SK-N-SH treated with all-trans-retinoic acid at 6 μM for 48 hours (cell line): Measurements from ENCODE around the gene COX6B1.

ENCODE experiments used
- ATAC-seq: fragments of 200-7000 bp; cut with Tn5 transposase; 3 replicates; pipeline ENCODE4 v1.9.1; 2020; ENCODE audit warnings: mild to moderate bottlenecking, moderate library complexity
- ARNTL ChIP-seq: fragments of 450-650 bp; formaldehyde crosslinking; IDR thresholded peaks from 2 replicates; pipeline ENCODE4 v1.5.0; 2020; ENCODE audit warnings: low read depth, mild to moderate bottlenecking, moderate library complexity, borderline replicate concordance
- BACH2 ChIP-seq: fragments of 250-450 bp; sonication (Bioruptor Pico); IDR thresholded peaks from 2 replicates; pipeline ENCODE4 v1.9.0; 2021; ENCODE audit warnings: mild to moderate bottlenecking, borderline replicate concordance
- CSDC2 ChIP-seq: fragments of 250-450 bp; sonication (Bioruptor Pico); IDR thresholded peaks from 2 replicates; pipeline ENCODE4 v1.5.0; 2020; ENCODE audit warnings: mild to moderate bottlenecking, moderate library complexity
- CSRNP3 ChIP-seq: fragments of 250-450 bp; sonication (Bioruptor Pico); IDR thresholded peaks from 2 replicates; pipeline ENCODE4 v1.5.1; 2021; ENCODE audit warnings: mild to moderate bottlenecking, moderate library complexity
- ESRRG ChIP-seq: fragments of 250-450 bp; sonication (Bioruptor Pico); IDR thresholded peaks from 2 replicates; pipeline ENCODE4 v1.6.1; 2021; ENCODE audit warnings: mild to moderate bottlenecking
- GLIS3 ChIP-seq: fragments of 250-450 bp; sonication (Bioruptor Pico); IDR thresholded peaks from 2 replicates; pipeline ENCODE4 v1.5.0; 2020; ENCODE audit warnings: mild to moderate bottlenecking, moderate library complexity
- ISL1 ChIP-seq: fragments of 250-450 bp; sonication (Bioruptor Pico); IDR thresholded peaks from 2 replicates; pipeline ENCODE4 v2.1.2; 2022; ENCODE audit warnings: mild to moderate bottlenecking, moderate library complexity
- OSR1 ChIP-seq: fragments of 250-450 bp; sonication (Bioruptor Pico); IDR thresholded peaks from 2 replicates; pipeline ENCODE4 v1.8.0; 2022; ENCODE audit warnings: moderate library complexity, mild to moderate bottlenecking, inconsistent platforms
- PPARA ChIP-seq: fragments of 250-450 bp; sonication (Bioruptor Pico); IDR thresholded peaks from 2 replicates; pipeline ENCODE4 v1.5.0; 2020; ENCODE audit warnings: mild to moderate bottlenecking, borderline replicate concordance
- SNAI2 ChIP-seq: fragments of 250-450 bp; sonication (Bioruptor Pico); IDR thresholded peaks from 2 replicates; pipeline ENCODE4 v1.5.0; 2020; ENCODE audit warnings: mild to moderate bottlenecking, moderate library complexity
- TCF4 ChIP-seq: fragments of 250-450 bp; sonication (Bioruptor Pico); IDR thresholded peaks from 2 replicates; pipeline ENCODE4 v1.8.0; 2021; ENCODE audit warnings: mild to moderate bottlenecking, moderate library complexity, borderline replicate concordance
- ZC3H10 ChIP-seq: fragments of 250-450 bp; sonication (Bioruptor Pico); IDR thresholded peaks from 2 replicates; pipeline ENCODE4 v1.5.1; 2021; ENCODE audit warnings: mild to moderate bottlenecking, moderate library complexity
- ZFP3 ChIP-seq: fragments of 250-450 bp; sonication (Bioruptor Pico); IDR thresholded peaks from 2 replicates; pipeline ENCODE4 v1.5.0; 2020; ENCODE audit warnings: mild to moderate bottlenecking, moderate library complexity
- ZNF565 ChIP-seq: fragments of 450-650 bp; formaldehyde crosslinking; conservative IDR thresholded peaks from 2 replicates; pipeline ENCODE4 v1.5.0; 2020; ENCODE audit warnings: low read depth, mild to moderate bottlenecking, moderate library complexity
- ZNF70 ChIP-seq: fragments of 450-650 bp; formaldehyde crosslinking; IDR thresholded peaks from 2 replicates; pipeline ENCODE4 v1.5.0; 2020; ENCODE audit warnings: mild to moderate bottlenecking, moderate library complexity
- ZNF8 ChIP-seq: fragments of 450-650 bp; formaldehyde crosslinking; IDR thresholded peaks from 2 replicates; pipeline ENCODE4 v1.5.0; 2020; ENCODE audit warnings: mild to moderate bottlenecking, moderate library complexity
- TF ChIP-seq, protein P1 (sequence below): fragments of 250-450 bp; sonication (Bioruptor Pico); IDR thresholded peaks from 2 replicates; pipeline ENCODE4 v1.5.0; 2020; ENCODE audit warnings: mild to moderate bottlenecking, moderate library complexity
- TF ChIP-seq, protein P2 (sequence below): fragments of 250-450 bp; sonication (Bioruptor Pico); IDR thresholded peaks from 2 replicates; pipeline ENCODE4 v1.5.1; 2020; ENCODE audit warnings: low read depth, mild to moderate bottlenecking, moderate library complexity
- TF ChIP-seq, protein P3 (sequence below): fragments of 250-450 bp; sonication (Bioruptor Pico); IDR thresholded peaks from 2 replicates; pipeline ENCODE4 v1.8.0; 2021; ENCODE audit warnings: low read depth, mild to moderate bottlenecking, moderate library complexity, borderline replicate concordance

The COX6B1 gene

GRCh38 chr19:35620001-35620400 lies 28.1 kb upstream of the COX6B1 start:
- TF ChIP-seq CSRNP3 (CRISPR knock-in tag) (no peak), ZC3H10 (CRISPR knock-in tag) (no peak), ZFP3 (no peak), SNAI2 (CRISPR knock-in tag) (no peak), CSDC2 (CRISPR knock-in tag) (no peak), ARNTL (CRISPR knock-in tag) (no peak), OSR1 (CRISPR knock-in tag) (no peak), PPARA (CRISPR knock-in tag) (no peak), ZNF70 (CRISPR knock-in tag) (no peak)
- ATAC-seq = no peak

- TF ChIP-seq GLIS3 (CRISPR knock-in tag) = no peak
- TF ChIP-seq ZC3H10 (CRISPR knock-in tag) = no peak
- TF ChIP-seq, protein P1, sequence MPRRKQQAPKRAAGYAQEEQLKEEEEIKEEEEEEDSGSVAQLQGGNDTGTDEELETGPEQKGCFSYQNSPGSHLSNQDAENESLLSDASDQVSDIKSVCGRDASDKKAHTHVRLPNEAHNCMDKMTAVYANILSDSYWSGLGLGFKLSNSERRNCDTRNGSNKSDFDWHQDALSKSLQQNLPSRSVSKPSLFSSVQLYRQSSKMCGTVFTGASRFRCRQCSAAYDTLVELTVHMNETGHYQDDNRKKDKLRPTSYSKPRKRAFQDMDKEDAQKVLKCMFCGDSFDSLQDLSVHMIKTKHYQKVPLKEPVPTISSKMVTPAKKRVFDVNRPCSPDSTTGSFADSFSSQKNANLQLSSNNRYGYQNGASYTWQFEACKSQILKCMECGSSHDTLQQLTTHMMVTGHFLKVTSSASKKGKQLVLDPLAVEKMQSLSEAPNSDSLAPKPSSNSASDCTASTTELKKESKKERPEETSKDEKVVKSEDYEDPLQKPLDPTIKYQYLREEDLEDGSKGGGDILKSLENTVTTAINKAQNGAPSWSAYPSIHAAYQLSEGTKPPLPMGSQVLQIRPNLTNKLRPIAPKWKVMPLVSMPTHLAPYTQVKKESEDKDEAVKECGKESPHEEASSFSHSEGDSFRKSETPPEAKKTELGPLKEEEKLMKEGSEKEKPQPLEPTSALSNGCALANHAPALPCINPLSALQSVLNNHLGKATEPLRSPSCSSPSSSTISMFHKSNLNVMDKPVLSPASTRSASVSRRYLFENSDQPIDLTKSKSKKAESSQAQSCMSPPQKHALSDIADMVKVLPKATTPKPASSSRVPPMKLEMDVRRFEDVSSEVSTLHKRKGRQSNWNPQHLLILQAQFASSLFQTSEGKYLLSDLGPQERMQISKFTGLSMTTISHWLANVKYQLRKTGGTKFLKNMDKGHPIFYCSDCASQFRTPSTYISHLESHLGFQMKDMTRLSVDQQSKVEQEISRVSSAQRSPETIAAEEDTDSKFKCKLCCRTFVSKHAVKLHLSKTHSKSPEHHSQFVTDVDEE (CRISPR knock-in tag) = no peak
- TF ChIP-seq SNAI2 (CRISPR knock-in tag) = no peak
- TF ChIP-seq, protein P2, sequence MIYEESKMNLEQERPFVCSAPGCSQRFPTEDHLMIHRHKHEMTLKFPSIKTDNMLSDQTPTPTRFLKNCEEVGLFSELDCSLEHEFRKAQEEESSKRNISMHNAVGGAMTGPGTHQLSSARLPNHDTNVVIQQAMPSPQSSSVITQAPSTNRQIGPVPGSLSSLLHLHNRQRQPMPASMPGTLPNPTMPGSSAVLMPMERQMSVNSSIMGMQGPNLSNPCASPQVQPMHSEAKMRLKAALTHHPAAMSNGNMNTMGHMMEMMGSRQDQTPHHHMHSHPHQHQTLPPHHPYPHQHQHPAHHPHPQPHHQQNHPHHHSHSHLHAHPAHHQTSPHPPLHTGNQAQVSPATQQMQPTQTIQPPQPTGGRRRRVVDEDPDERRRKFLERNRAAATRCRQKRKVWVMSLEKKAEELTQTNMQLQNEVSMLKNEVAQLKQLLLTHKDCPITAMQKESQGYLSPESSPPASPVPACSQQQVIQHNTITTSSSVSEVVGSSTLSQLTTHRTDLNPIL (CRISPR knock-in tag) = no peak
- TF ChIP-seq ARNTL (CRISPR knock-in tag) = no peak
- TF ChIP-seq ZNF565 (CRISPR knock-in tag) = no peak
- no peak for TF ChIP-seq ZNF8 (CRISPR knock-in tag)
- no peak for TF ChIP-seq ISL1 (CRISPR knock-in tag)
- no peak for TF ChIP-seq ZNF70 (CRISPR knock-in tag)
- no peak for TF ChIP-seq CSRNP3 (CRISPR knock-in tag)
- no peak for TF ChIP-seq OSR1 (CRISPR knock-in tag)
- ATAC-seq = no peak
Measured at GRCh38 chr19:35621708-35622107, 26.4 kb upstream of the COX6B1 start.

- no peak for ATAC-seq
- TF ChIP-seq, protein P3, sequence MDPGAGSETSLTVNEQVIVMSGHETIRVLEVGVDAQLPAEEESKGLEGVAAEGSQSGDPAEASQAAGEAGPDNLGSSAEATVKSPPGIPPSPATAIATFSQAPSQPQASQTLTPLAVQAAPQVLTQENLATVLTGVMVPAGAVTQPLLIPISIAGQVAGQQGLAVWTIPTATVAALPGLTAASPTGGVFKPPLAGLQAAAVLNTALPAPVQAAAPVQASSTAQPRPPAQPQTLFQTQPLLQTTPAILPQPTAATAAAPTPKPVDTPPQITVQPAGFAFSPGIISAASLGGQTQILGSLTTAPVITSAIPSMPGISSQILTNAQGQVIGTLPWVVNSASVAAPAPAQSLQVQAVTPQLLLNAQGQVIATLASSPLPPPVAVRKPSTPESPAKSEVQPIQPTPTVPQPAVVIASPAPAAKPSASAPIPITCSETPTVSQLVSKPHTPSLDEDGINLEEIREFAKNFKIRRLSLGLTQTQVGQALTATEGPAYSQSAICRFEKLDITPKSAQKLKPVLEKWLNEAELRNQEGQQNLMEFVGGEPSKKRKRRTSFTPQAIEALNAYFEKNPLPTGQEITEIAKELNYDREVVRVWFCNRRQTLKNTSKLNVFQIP = no peak
- no peak for TF ChIP-seq SNAI2 (CRISPR knock-in tag)
- TF ChIP-seq BACH2 = no peak
Measured at GRCh38 chr19:35622750-35623149, 25.4 kb upstream of the COX6B1 start.

DNA sequence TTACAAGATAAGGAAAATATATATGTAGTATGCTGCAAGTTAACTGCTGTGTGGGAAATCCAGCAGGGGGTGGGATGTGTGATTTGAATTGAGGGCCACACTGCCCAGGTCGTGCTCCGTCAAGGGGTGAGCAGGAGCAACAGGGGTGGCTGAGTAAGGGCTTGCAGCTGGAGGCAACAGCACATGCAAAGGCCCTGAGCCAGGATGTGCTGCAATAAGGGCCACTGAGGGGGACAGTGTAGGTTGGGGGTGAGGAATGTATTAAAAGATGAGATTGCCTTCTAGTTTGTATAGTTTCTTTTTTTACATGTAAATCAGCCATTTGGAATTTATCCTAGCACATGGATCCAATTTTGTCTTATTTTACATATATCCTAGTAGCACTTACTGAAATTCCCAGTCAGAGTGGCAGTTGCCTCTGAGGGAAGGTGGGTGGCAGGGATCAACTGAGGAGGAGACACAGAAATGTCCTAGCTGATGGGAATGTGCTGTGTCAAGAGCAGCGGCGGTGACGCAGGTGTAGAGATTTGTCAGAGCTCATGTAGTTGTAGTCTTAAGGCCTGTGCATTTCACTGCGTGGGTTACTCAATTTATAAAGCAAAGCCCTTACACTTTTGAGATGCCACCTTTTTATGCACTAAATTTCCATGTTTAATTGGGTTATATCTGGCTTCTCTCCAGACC lies 24.7 kb upstream of the COX6B1 start:
- no peak for ATAC-seq
- TF ChIP-seq GLIS3 (CRISPR knock-in tag) = no peak
- TF ChIP-seq PPARA (CRISPR knock-in tag) = no peak
- TF ChIP-seq, protein P1 (CRISPR knock-in tag) = no peak
- TF ChIP-seq CSRNP3 (CRISPR knock-in tag) = no peak
- no peak for TF ChIP-seq BACH2
- no peak for TF ChIP-seq ZC3H10 (CRISPR knock-in tag)
- no peak for TF ChIP-seq TCF4 (CRISPR knock-in tag)
- no peak for TF ChIP-seq ZNF565 (CRISPR knock-in tag)
- TF ChIP-seq, protein P3 = no peak
- TF ChIP-seq ESRRG = no peak
- no peak for TF ChIP-seq OSR1 (CRISPR knock-in tag)
